ENCODE results near the gene PIP4P1.
"Not testable (repeated sequence)": the region's sequence is repeated elsewhere in the genome, so short reads cannot be mapped to it uniquely, and the experiment has no call there.

PIP4P1 gene

DNA sequence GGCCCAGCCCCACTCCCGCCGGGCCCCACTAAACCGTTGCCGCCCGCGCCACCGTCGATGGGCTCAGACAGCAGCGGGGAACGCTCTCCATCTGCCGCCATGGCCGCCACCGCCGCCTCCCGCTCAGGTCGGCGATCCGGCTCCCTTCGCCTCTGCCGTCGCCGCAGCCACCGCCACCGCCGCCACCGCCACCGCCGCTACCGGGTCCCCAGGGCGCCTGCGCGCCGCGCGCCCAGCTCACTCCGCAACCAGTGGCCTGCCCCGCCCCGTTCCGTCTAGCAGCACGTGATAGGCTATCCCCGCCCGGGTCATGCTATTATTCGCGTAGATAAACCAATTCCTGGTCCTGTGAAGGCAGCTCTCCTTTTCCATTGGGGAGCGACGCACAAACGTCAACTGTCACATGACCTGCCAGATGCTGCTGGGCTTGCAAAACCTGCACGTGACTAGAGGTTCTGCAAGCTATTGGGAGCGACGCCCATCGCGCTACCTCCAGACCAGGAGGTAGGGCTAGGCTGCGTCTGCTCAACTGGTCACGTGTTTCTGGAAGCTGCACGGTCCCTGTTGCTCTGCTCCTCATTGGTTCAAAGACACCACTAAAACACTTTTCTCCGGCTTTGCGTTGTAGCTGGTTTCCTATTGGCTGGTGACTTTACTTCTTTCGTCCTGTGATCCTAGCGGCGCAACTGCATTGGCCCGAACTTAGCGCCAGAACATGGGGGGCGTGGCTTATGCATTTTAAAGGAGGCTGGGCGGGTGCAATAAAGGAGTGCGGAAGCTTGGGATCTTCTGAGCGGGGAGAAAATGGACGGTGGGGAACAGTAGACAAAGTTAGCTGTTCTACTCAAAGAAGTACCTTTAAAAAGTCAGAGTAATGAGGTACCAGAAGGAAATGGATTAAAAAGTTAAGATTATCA lies at the start of gene PIP4P1:
TSS of gene PIP4P1 (minus strand) at position 210 of the 917 bp plus-strand sequence. CDS start at position 101, 109 bp downstream.
- DNase-seq, result peak; percentile 95

DNA sequence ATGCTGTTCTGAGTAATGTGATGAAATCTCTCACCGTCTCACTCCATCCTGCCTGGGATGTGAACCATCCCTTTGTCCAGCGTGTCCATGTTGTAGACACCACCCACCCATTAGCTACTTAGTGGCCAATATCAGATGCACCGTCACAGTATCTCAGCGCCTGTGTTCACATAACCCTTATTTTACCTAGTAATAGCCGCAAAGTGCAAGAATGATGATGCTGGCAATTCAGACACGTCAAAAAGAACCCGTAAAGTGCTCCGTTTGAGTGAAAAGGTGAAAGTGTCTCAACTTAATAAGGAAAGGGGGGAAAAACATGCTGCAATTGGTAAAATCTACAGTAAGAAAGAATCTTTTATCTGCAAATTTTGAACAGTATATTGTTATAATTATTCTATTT lies 47.1 kb upstream of the PIP4P1 start:
- no peak for DNase-seq

DNA sequence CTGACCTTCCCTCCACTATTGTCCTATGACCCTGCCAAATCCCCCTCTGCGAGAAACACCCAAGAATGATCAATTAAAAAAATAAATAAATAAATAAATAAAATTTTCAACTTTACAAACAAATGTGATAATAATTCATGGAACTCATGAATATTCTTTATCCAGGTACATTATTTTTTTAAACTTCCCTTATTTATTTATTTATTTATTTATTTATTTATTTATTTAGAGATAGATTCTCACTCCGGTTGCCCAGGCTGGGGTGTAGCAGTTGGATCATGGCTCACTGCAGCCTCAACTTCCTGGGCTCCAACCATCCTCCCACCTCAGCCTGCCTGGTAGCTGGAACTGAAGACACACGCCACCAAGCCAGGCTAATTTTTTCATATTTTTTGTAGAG lies 46.3 kb upstream of the PIP4P1 start:
- DNase-seq, result not testable (repeated sequence)

DNA sequence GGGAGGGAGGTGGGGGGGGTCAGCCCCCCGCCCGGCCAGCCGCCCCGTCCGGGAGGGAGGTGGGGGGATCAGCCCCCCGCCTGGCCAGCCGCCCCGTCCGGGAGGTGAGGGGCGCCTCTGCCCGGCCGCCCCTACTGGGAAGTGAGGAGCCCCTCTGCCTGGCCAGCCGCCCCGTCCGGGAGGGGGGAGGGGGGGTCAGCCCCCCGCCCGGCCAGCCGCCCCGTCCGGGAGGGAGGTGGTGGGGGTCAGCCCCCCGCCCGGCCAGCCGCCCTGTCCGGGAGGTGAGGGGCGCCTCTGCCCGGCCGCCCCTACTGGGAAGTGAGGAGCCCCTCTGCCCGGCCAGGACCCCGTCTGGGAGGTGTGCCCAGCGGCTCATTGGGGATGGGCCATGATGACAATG lies 45.5 kb upstream of the PIP4P1 start:
- not testable (repeated sequence) for DNase-seq

DNA sequence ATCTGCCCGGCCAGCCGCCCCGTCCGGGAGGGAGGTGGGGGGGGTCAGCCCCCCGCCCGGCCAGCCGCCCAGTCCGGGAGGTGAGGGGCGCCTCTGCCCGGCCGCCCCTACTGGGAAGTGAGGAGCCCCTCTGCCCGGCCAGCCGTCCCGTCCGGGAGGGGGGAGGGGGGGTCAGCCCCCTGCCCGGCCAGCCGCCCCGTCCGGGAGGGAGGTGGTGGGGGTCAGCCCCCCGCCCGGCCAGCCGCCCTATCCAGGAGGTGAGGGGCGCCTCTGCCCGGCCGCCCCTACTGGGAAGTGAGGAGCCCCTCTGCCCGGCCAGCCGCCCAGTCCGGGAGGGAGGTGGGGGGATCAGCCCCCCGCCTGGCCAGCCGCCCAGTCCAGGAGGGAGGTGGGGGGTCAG lies 45.0 kb upstream of the PIP4P1 start:
- DNase-seq, result not testable (repeated sequence)

DNA sequence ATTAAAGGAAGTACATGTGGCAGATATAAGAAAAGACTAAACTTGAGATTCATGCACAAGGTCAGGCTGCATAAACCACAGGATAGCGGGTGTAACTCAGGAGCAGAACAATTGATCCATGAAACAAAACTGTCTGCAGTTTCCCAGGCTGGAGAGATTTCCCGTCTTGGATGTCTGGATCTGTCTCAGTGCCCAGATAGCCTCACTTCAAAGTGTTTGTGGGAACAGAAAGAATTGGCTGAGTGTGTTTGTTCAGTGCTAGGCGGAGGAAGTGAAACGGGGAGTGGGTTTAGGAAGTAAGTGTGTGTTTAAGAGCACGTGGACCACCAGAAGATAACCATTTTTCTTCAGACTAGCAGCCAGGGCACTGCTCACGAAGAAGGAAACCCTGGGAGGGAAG lies 42.7 kb upstream of the PIP4P1 start:
- no peak for DNase-seq

DNA sequence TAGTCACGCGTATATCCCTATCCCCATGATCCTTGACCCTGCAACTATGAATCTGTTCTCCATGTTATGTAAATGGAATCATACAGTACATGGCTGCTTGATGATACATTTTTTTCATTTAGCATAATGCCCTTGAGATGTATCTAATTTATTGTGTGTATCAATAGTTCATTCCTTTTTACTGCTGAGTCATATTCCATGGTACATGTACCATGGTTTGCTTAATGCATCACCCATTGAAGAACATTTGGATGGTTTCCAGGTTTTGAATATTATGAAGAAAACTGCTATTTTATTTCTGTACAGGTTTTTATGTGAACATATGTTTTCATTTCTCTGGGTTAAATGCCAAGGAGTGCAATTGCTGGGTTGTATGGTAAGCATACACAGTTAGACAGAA lies 40.1 kb upstream of the PIP4P1 start:
- no peak for DNase-seq

DNA sequence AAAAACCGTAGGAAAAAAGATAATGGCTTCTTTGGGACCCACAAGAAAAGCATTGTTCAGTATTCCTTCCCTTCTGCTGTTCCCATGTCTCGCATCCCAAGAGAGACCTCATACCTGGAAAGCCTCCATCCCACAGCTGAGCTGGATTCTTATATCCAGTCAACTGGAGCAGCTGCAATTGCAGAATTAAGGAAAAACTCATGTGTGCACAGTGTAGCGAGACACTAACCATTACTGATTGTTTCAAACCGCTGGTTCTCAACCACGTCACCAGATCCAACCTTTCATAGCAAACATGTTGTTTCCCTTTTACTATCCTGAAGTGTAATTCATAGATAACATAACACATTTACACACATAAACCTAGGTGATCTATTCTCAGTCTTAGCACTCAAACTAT lies 38.6 kb upstream of the PIP4P1 start:
- DNase-seq, result no peak

DNA sequence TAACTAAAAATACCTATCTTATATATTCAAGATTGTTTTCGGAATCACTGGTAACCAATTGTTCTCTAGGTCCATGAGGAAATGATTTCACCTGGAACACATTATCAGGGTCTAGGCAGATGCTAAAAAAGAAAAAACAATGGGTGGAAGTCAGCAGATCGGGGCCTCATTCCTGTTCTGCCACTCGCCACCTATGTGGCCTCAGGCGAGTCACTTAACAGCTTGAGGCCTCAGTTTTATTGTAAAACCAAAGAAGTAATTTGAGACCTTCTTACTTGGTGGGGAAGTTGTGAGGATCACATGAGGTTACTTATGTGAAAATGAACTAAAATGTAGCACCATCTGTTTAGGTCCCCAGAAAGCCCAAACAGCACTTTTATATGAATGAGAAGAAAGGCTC lies 37.9 kb upstream of the PIP4P1 start:
- no peak for DNase-seq

DNA sequence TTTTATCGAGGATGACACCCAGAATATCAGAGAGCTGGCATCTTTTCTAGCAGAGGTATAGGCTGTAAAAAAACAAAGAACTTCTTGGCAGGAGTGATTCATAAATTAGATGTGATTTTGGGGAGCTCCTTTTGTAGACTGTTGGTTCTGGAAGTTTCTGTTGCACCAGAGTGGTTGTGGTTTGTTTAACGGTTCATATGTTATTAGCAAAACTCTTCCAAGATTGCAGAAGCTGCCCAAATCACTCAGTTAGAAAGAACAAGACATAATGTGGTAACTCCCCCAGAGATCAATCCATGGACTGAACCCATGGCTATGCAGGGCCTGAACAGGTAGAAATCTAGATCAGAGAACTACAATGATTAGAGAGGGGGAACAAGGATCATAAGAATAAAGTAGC lies 37.4 kb upstream of the PIP4P1 start:
- DNase-seq, result no peak

DNA sequence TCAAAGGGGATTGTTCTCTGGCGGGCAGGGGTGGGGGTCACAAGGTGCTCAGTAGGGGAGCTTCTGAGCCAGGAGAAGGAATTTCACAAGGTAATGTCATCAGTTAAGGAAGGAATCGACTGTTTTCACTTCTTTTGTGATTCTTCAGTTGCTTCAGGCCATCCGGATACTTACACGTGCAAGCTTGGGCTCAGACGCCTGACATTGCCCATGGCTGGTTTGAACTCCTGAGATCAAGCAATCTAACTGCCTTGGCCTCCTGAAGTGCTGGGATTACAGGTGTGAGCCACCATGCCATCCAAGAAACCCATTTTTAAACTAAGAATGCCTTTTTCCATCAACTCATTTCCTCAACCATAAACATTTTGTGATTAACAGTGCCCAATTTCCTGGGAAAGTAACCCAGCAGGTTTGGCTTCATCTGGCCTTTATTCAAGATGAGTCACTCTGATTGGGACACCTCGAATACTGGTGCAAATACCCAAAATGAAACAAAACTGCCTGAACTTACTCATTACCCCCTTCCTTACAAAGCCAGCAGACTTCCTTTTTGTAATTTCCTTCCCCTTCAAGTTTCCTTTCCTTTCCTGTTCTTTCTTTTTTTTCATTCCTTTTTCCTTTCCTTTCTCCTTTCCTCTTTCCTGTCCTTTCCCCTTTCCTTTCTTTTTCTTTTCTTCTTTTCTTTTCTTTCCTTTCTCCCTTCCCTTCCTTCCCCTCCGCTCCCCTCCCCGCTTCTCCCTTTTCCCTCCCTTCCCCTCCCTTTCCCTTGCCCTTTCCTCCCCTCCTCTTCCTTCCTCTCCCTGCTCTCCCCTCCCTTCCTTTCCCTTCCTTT lies 33.9 kb upstream of the PIP4P1 start:
- DNase-seq, result no peak

DNA sequence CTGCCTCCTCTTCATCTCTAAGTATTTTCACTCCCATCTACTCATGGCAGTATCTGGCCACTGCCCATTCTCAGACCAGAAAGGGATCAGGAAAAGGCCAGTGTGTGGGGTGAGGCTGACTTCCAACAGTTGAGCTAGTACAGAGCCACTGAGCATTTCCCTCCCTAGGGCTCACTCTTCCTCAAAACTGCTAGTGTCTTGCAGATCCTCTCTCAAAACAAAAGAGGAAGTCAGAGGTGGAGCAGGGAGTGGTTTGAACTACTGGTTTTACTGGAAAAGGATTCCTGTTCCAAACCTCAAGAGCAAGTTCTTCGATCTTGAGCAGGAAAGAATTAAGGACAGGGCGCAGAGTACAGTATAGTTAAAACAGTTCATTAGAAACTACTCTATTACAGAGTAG lies 32.4 kb upstream of the PIP4P1 start:
- no peak for DNase-seq

DNA sequence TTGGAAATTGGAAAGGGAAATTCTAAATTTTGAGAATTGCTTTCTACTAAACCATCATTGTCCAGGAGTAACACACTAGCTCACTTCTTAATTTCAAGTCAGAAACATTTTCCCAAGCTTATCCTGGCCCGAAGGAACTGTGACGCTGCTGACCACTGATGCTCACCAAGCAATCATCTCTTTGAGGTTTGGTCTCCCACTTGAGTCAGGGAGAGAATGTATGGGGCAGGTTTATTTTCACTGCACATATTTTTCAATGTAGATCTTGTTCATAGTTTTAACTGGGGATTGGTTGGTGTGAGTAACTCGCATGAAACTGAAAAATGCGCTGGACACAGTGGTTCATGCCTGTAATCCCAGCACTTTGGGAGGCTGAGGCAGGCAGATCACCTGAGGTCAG lies 31.3 kb upstream of the PIP4P1 start:
- no peak for DNase-seq

DNA sequence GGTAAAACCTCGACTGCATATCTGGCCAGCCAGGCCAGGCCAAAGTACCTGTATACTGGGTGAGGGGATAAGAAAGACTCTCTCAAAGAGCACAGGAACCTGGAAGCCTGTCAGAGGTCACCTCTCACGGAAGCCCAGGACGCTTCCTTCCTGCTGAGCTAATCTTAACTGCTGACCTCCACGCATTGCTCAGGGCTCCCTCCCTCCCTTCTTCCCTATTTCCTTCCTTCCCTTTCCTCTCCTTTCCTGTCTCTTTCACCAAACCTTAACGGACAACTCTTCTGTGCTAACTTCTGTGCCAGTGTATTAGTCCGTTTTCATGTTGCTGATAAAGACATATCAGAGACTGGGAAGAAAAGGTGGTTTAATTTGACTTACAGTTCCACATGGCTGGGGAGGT lies 29.3 kb upstream of the PIP4P1 start:
- DNase-seq, result no peak

DNA sequence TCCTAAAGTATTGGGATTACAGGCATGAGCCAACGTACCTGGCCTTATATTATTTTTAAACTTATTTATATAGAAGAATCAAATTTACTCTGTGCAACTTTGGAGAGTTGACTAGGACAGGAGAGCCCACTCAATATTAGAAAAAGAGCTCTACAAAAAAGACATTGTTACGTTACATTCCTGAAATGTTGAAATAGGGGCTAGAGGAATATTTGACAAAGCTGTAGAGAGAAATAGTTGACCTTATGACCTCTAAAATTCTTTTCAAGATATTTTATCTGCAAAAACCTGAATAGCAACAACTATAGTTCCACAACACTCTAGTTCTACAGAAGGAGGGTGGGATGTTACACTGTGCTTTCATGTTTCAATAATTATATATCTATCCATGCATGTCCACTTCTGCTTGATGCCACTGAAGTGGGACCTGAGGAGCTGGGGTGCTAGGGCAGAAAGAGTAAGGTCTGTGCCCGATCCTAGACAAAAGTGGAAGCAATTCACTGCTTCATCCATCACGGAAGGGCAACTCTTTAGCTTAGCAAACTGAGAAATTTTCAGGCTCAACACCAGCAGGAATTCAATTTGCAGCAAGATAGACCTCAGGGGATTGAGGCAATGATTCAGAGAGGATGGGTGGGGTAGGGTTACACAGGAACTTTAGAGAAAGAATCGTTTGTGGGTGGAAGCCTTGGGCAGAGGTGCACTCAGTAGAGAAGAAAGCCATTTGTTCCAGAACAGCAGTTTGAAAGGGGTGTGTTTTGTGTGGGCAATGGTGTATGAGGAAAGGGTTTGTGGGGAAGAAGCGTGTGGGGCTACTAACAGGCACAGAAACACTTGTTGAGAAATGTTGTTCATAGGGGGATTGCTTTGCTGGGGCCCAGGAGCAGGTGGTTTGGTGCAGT lies 28.1 kb upstream of the PIP4P1 start:
- no peak for DNase-seq

DNA sequence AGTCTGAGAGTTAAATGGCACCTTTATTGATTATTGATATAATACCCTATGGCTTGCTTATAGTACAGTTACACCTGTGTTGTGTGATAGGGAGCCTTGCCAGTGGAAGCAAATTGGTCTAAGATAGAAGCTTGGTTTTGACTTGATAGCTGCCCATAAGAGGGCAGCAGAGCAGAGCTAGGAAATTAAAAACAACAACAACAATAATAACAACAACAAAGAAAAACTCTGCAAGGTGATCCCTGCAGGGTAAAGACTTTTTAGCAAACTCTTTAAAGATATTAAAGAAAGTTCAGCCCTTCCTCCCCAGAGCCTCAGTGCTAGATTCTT lies 26.1 kb upstream of the PIP4P1 start:
- no peak for DNase-seq

DNA sequence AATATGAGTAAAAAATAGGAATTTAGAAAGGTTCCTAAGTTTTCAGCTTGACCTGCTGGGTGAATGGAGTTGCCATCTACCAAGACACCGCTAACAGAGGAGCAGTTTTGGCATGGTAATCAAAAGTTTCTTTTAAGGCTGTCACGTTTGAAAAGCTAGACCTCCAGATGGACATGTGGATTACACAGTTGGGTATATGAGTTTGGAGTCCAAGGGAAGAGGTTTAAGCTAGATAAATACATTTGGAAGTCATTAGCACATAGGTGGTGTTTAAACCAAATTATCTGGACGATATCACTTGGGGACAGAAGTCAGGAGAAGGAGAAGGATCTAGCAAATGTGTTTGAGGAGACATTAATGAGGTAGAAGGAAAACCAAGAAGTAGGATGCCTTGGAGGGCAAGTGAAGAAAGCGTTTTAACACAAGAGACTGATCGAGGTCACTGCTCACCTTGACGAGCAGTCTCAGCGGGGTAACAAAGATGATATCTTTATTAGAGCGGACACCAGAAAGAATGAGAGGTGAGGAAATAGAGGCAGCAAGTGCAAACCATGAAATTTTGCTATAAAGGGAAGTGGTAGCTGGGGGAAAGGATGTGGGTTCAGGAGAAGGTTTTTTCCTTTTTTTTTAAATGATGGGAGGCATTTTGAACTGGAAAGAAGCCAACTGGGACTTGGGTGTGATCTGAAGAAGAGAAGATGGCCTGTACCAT lies 25.6 kb upstream of the PIP4P1 start:
- DNase-seq, result no peak

DNA sequence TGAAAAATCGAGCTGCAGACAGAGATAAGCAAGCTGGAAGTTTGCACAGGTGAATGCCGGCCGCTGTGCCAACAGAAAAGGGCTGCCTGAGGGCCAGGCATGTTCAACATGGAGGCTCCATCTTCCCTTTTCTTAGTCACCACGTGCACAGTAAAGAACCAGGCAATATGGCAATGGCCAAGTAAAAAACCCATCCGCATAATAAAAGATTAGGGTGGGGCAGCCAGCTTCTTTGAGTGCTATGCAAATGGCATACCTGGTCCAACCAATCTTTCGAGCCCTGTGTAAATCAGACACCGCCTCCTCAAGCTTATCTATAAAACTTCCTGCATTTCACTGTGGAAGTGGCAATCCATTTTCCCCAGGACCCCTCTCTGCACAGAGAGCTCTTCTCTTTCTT lies 24.7 kb upstream of the PIP4P1 start:
- no peak for DNase-seq

DNA sequence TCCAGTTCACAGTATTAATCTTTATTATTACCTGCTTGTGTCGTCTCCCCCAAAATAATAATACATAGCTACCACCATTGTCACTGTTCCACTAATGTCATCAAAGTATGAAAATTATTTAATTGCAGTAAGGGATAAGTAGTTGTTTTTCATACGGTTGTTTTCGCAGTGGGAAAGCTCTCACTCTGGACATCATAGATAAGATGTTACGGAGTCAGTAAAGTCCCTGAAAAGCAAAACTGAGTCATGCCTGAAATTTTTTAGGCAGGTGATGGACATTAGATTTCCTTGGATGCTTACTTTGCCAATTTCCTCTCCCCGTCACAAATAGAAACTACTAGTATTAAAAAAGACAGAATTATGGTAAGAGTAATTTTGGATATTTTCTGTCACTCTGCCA lies 21.1 kb upstream of the PIP4P1 start:
- DNase-seq, result no peak

DNA sequence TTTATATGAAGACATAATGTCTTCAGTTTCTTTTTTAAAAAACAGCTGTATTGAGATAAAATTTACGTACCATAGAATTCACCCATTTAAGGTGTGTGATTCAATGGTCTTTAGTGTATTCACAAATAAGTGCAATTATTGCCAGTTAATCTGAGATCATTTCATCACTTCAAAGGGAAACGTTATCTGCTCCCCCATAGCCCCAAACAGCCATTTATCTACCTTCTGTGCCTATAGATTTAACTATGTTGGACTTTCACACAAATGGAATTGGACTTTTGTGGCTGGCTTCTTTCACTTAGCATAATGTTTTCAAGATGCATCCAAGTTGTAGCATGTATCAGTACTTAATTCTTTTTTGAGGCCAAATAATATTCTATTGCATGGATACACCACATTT lies 17.7 kb upstream of the PIP4P1 start:
- DNase-seq, result no peak

DNA sequence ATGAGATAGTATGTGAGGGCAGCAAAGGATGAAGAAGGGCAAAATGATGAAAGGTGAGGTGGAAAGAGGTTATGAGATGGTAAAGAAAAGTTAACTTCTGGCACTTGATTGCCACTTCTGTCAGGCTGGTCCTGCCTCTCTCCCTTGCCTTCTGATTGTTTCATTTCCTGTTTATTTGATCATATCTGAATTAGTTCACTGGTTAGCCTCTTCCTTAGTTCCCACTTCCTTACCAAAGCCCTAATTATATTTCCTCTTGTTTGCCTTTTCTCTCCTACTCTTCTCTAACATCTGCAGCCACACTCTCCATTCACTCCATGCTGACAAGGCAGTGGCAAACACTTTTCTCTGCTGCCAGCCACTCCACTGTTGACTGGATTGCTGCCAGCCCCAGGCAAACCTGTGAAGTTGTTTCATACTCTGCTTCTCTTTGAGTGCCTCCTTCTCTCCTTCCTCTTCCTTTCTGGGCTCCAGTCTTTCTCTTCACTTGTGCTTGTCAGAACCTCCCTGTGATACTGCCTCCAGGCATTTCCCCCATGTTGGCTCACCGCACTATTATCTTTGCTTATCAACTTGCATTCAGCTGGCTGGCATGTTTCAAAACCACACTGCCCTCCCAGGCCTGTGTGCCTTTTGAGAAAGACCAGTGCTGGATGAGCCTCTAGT lies 16.1 kb upstream of the PIP4P1 start:
- DNase-seq, result no peak

DNA sequence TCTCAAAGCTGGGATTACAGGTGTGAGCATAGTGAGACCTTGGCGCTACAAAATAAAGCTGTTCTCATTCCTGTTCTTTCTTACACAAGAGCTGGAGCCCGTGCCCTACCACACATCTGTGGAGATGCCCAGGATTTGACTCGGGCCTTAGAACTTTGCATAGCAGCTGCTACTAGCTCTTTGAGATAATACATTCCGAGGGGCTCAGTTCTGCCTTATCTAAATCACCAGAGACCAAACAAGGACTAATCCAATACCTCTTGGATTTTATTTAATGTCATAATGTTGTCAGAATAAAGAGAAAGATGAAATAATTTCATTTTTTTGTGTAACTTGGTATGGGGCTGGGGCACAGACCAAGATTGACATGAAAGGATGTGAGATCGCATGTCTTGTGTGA lies 15.5 kb upstream of the PIP4P1 start:
- no peak for DNase-seq
